Measurements from ENCODE around the gene ZNF672.
"Not testable (repeated sequence)": the region's sequence is repeated elsewhere in the genome, so short reads cannot be mapped to it uniquely, and the experiment has no call there.

ZNF672 gene

GRCh38 chr1:248837781-248838356, at the start of gene ZNF672:
Gene ZNF672 (plus strand): TSS chr1:248838224. CDS start chr1:248847275, 9,051 bp downstream.
- DNase-seq (ENCODE audit: low read depth), result peak; percentile 90

GRCh38 chr1:248788327-248788726, 49.7 kb upstream of the ZNF672 start:
- no peak for DNase-seq (ENCODE audit: low read depth)

GRCh38 chr1:248789337-248789736, 48.7 kb upstream of the ZNF672 start:
- not testable (repeated sequence) for DNase-seq (ENCODE audit: low read depth)

GRCh38 chr1:248790456-248790855, 47.6 kb upstream of the ZNF672 start:
- DNase-seq (ENCODE audit: low read depth), result no peak

- no peak for DNase-seq (ENCODE audit: low read depth)
These were observed 47.0 kb upstream of the ZNF672 start for GRCh38 chr1:248791010-248791409.

- DNase-seq (ENCODE audit: low read depth), result no peak
These were observed 45.7 kb upstream of the ZNF672 start for GRCh38 chr1:248792342-248792741.

- DNase-seq (ENCODE audit: low read depth), result no peak
These were observed 44.4 kb upstream of the ZNF672 start for GRCh38 chr1:248793592-248793991.

GRCh38 chr1:248794663-248795062, 43.4 kb upstream of the ZNF672 start:
- not testable (repeated sequence) for DNase-seq (ENCODE audit: low read depth)

GRCh38 chr1:248798791-248799190, 39.2 kb upstream of the ZNF672 start:
- no peak for DNase-seq (ENCODE audit: low read depth)

GRCh38 chr1:248800459-248800858, 37.6 kb upstream of the ZNF672 start:
- DNase-seq (ENCODE audit: low read depth), result no peak

- DNase-seq (ENCODE audit: low read depth), result no peak
These were observed 35.6 kb upstream of the ZNF672 start for GRCh38 chr1:248802454-248802853.

GRCh38 chr1:248803501-248803900, 34.5 kb upstream of the ZNF672 start:
- not testable (repeated sequence) for DNase-seq (ENCODE audit: low read depth)

GRCh38 chr1:248804771-248805681, 33.0 kb upstream of the ZNF672 start:
- DNase-seq (ENCODE audit: low read depth), result no peak

GRCh38 chr1:248805876-248806275, 32.1 kb upstream of the ZNF672 start:
- no peak for DNase-seq (ENCODE audit: low read depth)

GRCh38 chr1:248807067-248807737, 30.8 kb upstream of the ZNF672 start:
- DNase-seq (ENCODE audit: low read depth), result no peak

- no peak for DNase-seq (ENCODE audit: low read depth)
These were observed 29.1 kb upstream of the ZNF672 start for GRCh38 chr1:248808876-248809275.

- DNase-seq (ENCODE audit: low read depth), result no peak
These were observed 27.9 kb upstream of the ZNF672 start for GRCh38 chr1:248810000-248810726.

- DNase-seq (ENCODE audit: low read depth), result no peak
These were observed 27.1 kb upstream of the ZNF672 start for GRCh38 chr1:248810727-248811513.

GRCh38 chr1:248811514-248812490, 26.2 kb upstream of the ZNF672 start:
- no peak for DNase-seq (ENCODE audit: low read depth)
